ENCODE data around the gene ARIH2.

Gene ARIH2

GRCh38 chr3:48997714-48998637 is 79.3 kb downstream of the ARIH2 start:
- WGBS (ENCODE audit: insufficient coverage) = 94% methylated on average over 16 of the region's 20 CpGs
- CTCF ChIA-PET = interaction anchor here (0.8 to 16.2 kb wide), 2 partner anchors 10 to 11 kb away, joined by 3 to 386 read pairs; partner anchors contain the start of genes DALRD3 and WDR6
- POLR2A ChIA-PET = interaction anchor here (2.3 kb wide), 1 partner anchor 9 kb away, joined by 8 read pairs; the partner anchor contains the start of gene WDR6

GRCh38 chr3:48999085-48999858 is 80.6 kb downstream of the ARIH2 start:
- ChIA-PET CTCF (interaction anchor here (0.8 to 16.2 kb wide), 2 partner anchors 10 to 11 kb away, joined by 3 to 386 read pairs; partner anchors contain the start of genes DALRD3 and WDR6), POLR2A (no interaction called here)
- no peak for DNase-seq
- H3K27ac ChIP-seq (ENCODE audit: insufficient read depth in 1 of 2, low read depth in 1 of 2, low read length in 2 of 2, poor library complexity in 1 of 2, severe bottlenecking in 2 of 2) = no peak overlapping the region
- peaks cover 0 to 25% (median 16%) of the 10 kb centered on the region in 4 experiments for H3K36me3 ChIP-seq (ENCODE audit: control insufficient read depth in 4 of 4, insufficient read depth in 4 of 4, low read length in 3 of 4)
- WGBS (ENCODE audit: insufficient coverage) = 100% methylated on average over 8 of the region's 8 CpGs
- H3K4me1 ChIP-seq (ENCODE audit: control extremely low read depth in 1 of 4, control insufficient read depth in 4 of 4, insufficient read depth in 4 of 4, low read length in 3 of 4) = peaks cover 0 to 1% (median 0%) of the 10 kb centered on the region in 4 experiments
- H3K9me3 ChIP-seq (ENCODE audit: control extremely low read depth in 1 of 5, control insufficient read depth in 4 of 5, insufficient read depth in 2 of 5, low read depth in 1 of 5, low read length in 4 of 5) = no peaks in the 10 kb centered on the region
- no peaks in the 10 kb centered on the region for H3K27me3 ChIP-seq (replicated peaks in 2 of 5; ENCODE audit: control insufficient read depth in 4 of 5, insufficient read depth in 5 of 5, low read length in 4 of 5)
- no peak overlapping the region for H3K4me3 ChIP-seq (ENCODE audit: control insufficient read depth in 1 of 7, extremely low read depth in 1 of 7, insufficient read depth in 4 of 7, low read depth in 2 of 7, low read length in 6 of 7)

More at GRCh38 chr3:48997714-48998637, 79.3 kb downstream of the ARIH2 start:
- H3K9me3 ChIP-seq (ENCODE audit: control extremely low read depth in 1 of 5, control insufficient read depth in 4 of 5, insufficient read depth in 2 of 5, low read depth in 1 of 5, low read length in 4 of 5) = no peaks in the 10 kb centered on the region
- H3K27ac ChIP-seq (ENCODE audit: insufficient read depth in 1 of 2, low read depth in 1 of 2, low read length in 2 of 2, poor library complexity in 1 of 2, severe bottlenecking in 2 of 2) = no peak overlapping the region
- H3K27me3 ChIP-seq (replicated peaks in 2 of 5; ENCODE audit: control insufficient read depth in 4 of 5, insufficient read depth in 5 of 5, low read length in 4 of 5) = no peaks in the 10 kb centered on the region
- peaks cover 0 to 27% (median 14%) of the 10 kb centered on the region in 4 experiments for H3K36me3 ChIP-seq (ENCODE audit: control insufficient read depth in 4 of 4, insufficient read depth in 4 of 4, low read length in 3 of 4)
- H3K4me3 ChIP-seq (ENCODE audit: control insufficient read depth in 1 of 7, extremely low read depth in 1 of 7, insufficient read depth in 4 of 7, low read depth in 2 of 7, low read length in 6 of 7) = no peak overlapping the region
- H3K4me1 ChIP-seq (ENCODE audit: control extremely low read depth in 1 of 4, control insufficient read depth in 4 of 4, insufficient read depth in 4 of 4, low read length in 3 of 4) = peaks cover 0 to 12% (median 9%) of the 10 kb centered on the region in 4 experiments
- no peak for DNase-seq

- DNase-seq = no peak
- Histone ChIP-seq H3K9me3 (ENCODE audit: control extremely low read depth in 1 of 5, control insufficient read depth in 4 of 5, insufficient read depth in 2 of 5, low read depth in 1 of 5, low read length in 4 of 5) (no peaks in the 10 kb centered on the region), H3K4me3 (ENCODE audit: control insufficient read depth in 1 of 7, extremely low read depth in 1 of 7, insufficient read depth in 4 of 7, low read depth in 2 of 7, low read length in 6 of 7) (no peak overlapping the region), H3K4me1 (ENCODE audit: control extremely low read depth in 1 of 4, control insufficient read depth in 4 of 4, insufficient read depth in 4 of 4, low read length in 3 of 4) (peaks cover 0 to 5% (median 3%) of the 10 kb centered on the region in 4 experiments), H3K27me3 (replicated peaks in 2 of 5; ENCODE audit: control insufficient read depth in 4 of 5, insufficient read depth in 5 of 5, low read length in 4 of 5) (no peaks in the 10 kb centered on the region), H3K36me3 (ENCODE audit: control insufficient read depth in 4 of 4, insufficient read depth in 4 of 4, low read length in 3 of 4) (peaks cover 0 to 22% (median 11%) of the 10 kb centered on the region in 4 experiments), H3K27ac (ENCODE audit: insufficient read depth in 1 of 2, low read depth in 1 of 2, low read length in 2 of 2, poor library complexity in 1 of 2, severe bottlenecking in 2 of 2) (no peak overlapping the region)
- 90% methylated on average over 2 of the region's 6 CpGs for WGBS (ENCODE audit: insufficient coverage)
- CTCF ChIA-PET = interaction anchor here (0.7 to 19.2 kb wide), 3 partner anchors 10 to 16 kb away, joined by 3 to 386 read pairs (median 14); partner anchors contain the start of gene P4HTM
- POLR2A ChIA-PET = no interaction called here
Measured at GRCh38 chr3:49001155-49001554, 82.5 kb downstream of the ARIH2 start.

- Histone ChIP-seq H3K27me3 (replicated peaks in 2 of 5; ENCODE audit: control insufficient read depth in 4 of 5, insufficient read depth in 5 of 5, low read length in 4 of 5) (no peaks in the 10 kb centered on the region), H3K4me1 (ENCODE audit: control extremely low read depth in 1 of 4, control insufficient read depth in 4 of 4, insufficient read depth in 4 of 4, low read length in 3 of 4) (peaks cover 1 to 23% (median 23%) of the 10 kb centered on the region in 4 experiments), H3K27ac (ENCODE audit: insufficient read depth in 1 of 2, low read depth in 1 of 2, low read length in 2 of 2, poor library complexity in 1 of 2, severe bottlenecking in 2 of 2) (no peak overlapping the region), H3K36me3 (ENCODE audit: control insufficient read depth in 4 of 4, insufficient read depth in 4 of 4, low read length in 3 of 4) (peaks cover 0 to 16% (median 5%) of the 10 kb centered on the region in 4 experiments), H3K9me3 (ENCODE audit: control extremely low read depth in 1 of 5, control insufficient read depth in 4 of 5, insufficient read depth in 2 of 5, low read depth in 1 of 5, low read length in 4 of 5) (no peaks in the 10 kb centered on the region), H3K4me3 (ENCODE audit: control insufficient read depth in 1 of 7, extremely low read depth in 1 of 7, insufficient read depth in 4 of 7, low read depth in 2 of 7, low read length in 6 of 7) (no peak overlapping the region)
- over 99% methylated on average over 12 of the region's 16 CpGs for whole genome bisulfite sequencing (ENCODE audit: insufficient coverage)
- CTCF ChIA-PET = interaction anchor here (6.1 to 19.2 kb wide), 2 partner anchors 14 kb away, joined by 94 to 386 read pairs; partner anchors contain the start of genes DALRD3, NDUFAF3 and P4HTM
- POLR2A ChIA-PET = interaction anchor here (0.5 to 1.7 kb wide), 3 partner anchors 9 to 470 kb away, joined by 3 to 4 read pairs (median 3); no protein-coding TSS in a partner anchor
- no peak for DNase-seq
Measured at GRCh38 chr3:49004352-49005302, 86.0 kb downstream of the ARIH2 start.

GRCh38 chr3:49005303-49005680 is 86.7 kb downstream of the ARIH2 start:
- ChIA-PET POLR2A (interaction anchor here (4.4 kb wide), 1 partner anchor 15 kb away, joined by 69 read pairs; the partner anchor contains the start of gene P4HTM), CTCF (interaction anchor here (6.1 to 19.2 kb wide), 2 partner anchors 13 to 14 kb away, joined by 94 to 386 read pairs; partner anchors contain the start of genes DALRD3, NDUFAF3 and P4HTM)
- H3K27me3 ChIP-seq (replicated peaks in 2 of 5; ENCODE audit: control insufficient read depth in 4 of 5, insufficient read depth in 5 of 5, low read length in 4 of 5) = no peaks in the 10 kb centered on the region
- H3K4me1 ChIP-seq (ENCODE audit: control extremely low read depth in 1 of 4, control insufficient read depth in 4 of 4, insufficient read depth in 4 of 4, low read length in 3 of 4) = peaks cover 1 to 23% (median 23%) of the 10 kb centered on the region in 4 experiments
- peaks cover 0 to 16% (median 6%) of the 10 kb centered on the region in 4 experiments for H3K36me3 ChIP-seq (ENCODE audit: control insufficient read depth in 4 of 4, insufficient read depth in 4 of 4, low read length in 3 of 4)
- no peak overlapping the region for H3K27ac ChIP-seq (ENCODE audit: insufficient read depth in 1 of 2, low read depth in 1 of 2, low read length in 2 of 2, poor library complexity in 1 of 2, severe bottlenecking in 2 of 2)
- WGBS (ENCODE audit: insufficient coverage) = 100% methylated on average over 1 of the region's 3 CpGs
- H3K9me3 ChIP-seq (ENCODE audit: control extremely low read depth in 1 of 5, control insufficient read depth in 4 of 5, insufficient read depth in 2 of 5, low read depth in 1 of 5, low read length in 4 of 5) = no peaks in the 10 kb centered on the region
- H3K4me3 ChIP-seq (ENCODE audit: control insufficient read depth in 1 of 7, extremely low read depth in 1 of 7, insufficient read depth in 4 of 7, low read depth in 2 of 7, low read length in 6 of 7) = no peak overlapping the region
- DNase-seq = no peak

GRCh38 chr3:49005998-49006397 is 87.4 kb downstream of the ARIH2 start:
- Histone ChIP-seq H3K36me3 (ENCODE audit: control insufficient read depth in 4 of 4, insufficient read depth in 4 of 4, low read length in 3 of 4) (peaks cover 0 to 16% (median 6%) of the 10 kb centered on the region in 4 experiments), H3K4me1 (ENCODE audit: control extremely low read depth in 1 of 4, control insufficient read depth in 4 of 4, insufficient read depth in 4 of 4, low read length in 3 of 4) (peaks cover 1 to 23% (median 23%) of the 10 kb centered on the region in 4 experiments), H3K4me3 (ENCODE audit: control insufficient read depth in 1 of 7, extremely low read depth in 1 of 7, insufficient read depth in 4 of 7, low read depth in 2 of 7, low read length in 6 of 7) (peak overlapping the region in 5 of 7 experiments; percentile 77 to 87 (median 84)), H3K27ac (ENCODE audit: insufficient read depth in 1 of 2, low read depth in 1 of 2, low read length in 2 of 2, poor library complexity in 1 of 2, severe bottlenecking in 2 of 2) (peak overlapping the region in 1 of 2 experiments; percentile 94), H3K9me3 (ENCODE audit: control extremely low read depth in 1 of 5, control insufficient read depth in 4 of 5, insufficient read depth in 2 of 5, low read depth in 1 of 5, low read length in 4 of 5) (no peaks in the 10 kb centered on the region), H3K27me3 (replicated peaks in 2 of 5; ENCODE audit: control insufficient read depth in 4 of 5, insufficient read depth in 5 of 5, low read length in 4 of 5) (no peaks in the 10 kb centered on the region)
- DNase-seq = no peak
- CTCF ChIA-PET = interaction anchor here (0.9 to 19.2 kb wide), 4 partner anchors 12 to 1332 kb away, joined by 3 to 386 read pairs (median 48); partner anchors contain the start of genes DALRD3, NDUFAF3 and P4HTM
- WGBS (ENCODE audit: insufficient coverage) = 90% methylated on average over 2 of the region's 5 CpGs
- POLR2A ChIA-PET = interaction anchor here (2.1 to 4.4 kb wide), 4 partner anchors 9 to 88 kb away, joined by 8 to 69 read pairs (median 26); partner anchors contain the start of genes NDUFAF3, P4HTM and QRICH1
